ENCODE measurements around the gene ASCL2.

- no peak for TF ChIP-seq CTCF (IDR thresholded peaks at IDR 0.05)
- no peak for TF ChIP-seq POLR2A (IDR thresholded peaks at IDR 0.05)
Observed at GRCh38 chr11:2300936-2301630, 30.7 kb upstream of the ASCL2 start.
